Ovary (tissue), 3 donors: ENCODE results near the gene MESD.

Experiments
- CTCF ChIP-seq, 3 donors: fragments of 450-650 bp in 2 of 3; fragments of 200-600 bp in 1 of 3; IDR thresholded peaks; one replicate each; pipeline versions ENCODE4 v1.5.1 to v1.8.0; 2016 to 2022; ENCODE audit warnings: antibody characterized with exemption in 3 of 3, mild to moderate bottlenecking in 1 of 3
- POLR2A ChIP-seq: fragments of 450-650 bp; IDR thresholded peaks from one replicate; pipeline ENCODE4 v1.6.1; 2017; ENCODE audit warnings: antibody characterized with exemption, mild to moderate bottlenecking, moderate library complexity
- donor health status: DM: no; HTN: no; CAD: no.

- TF ChIP-seq CTCF (IDR thresholded peaks at IDR 0.05) (no peak), POLR2A (no peak)
Observed at GRCh38 chr15:80942266-80942665, 47.4 kb downstream of the MESD start.
